Fibroblast of villous mesenchyme (primary cell): ENCODE data around the gene WSCD2. TPM values are rescaled to one million over a fixed set of nuclear protein-coding genes. Genes with fewer than 3 reads are reported as not detected.

ENCODE experiments used
- DNase-seq: peaks from one replicate; pipeline ENCODE4 v3.0.0-alpha.2; 2010; ENCODE audit warnings: low read depth
- H3K4me3 ChIP-seq: 2 replicates; pipeline ENCODE4 v1.5.1; 2011; ENCODE audit warnings: low read depth, mild to moderate bottlenecking, low read length
- CTCF ChIP-seq: IDR thresholded peaks from 2 replicates; pipeline ENCODE4 v1.5.1; 2012; ENCODE audit warnings: low read depth, mild to moderate bottlenecking, low read length; ENCODE audit not compliant: insufficient read depth
- total RNA-seq: library from RNA; depleted of rRNA; stranded (reverse); fragments of >200 nt; gene quantifications from 2 replicates; pipeline ENCODE4 v1.2.3, GENCODE V29; 2012

Gene WSCD2
- total RNA-seq: under 0.01 TPM in 1 of 2 replicates, not detected in the other

DNA sequence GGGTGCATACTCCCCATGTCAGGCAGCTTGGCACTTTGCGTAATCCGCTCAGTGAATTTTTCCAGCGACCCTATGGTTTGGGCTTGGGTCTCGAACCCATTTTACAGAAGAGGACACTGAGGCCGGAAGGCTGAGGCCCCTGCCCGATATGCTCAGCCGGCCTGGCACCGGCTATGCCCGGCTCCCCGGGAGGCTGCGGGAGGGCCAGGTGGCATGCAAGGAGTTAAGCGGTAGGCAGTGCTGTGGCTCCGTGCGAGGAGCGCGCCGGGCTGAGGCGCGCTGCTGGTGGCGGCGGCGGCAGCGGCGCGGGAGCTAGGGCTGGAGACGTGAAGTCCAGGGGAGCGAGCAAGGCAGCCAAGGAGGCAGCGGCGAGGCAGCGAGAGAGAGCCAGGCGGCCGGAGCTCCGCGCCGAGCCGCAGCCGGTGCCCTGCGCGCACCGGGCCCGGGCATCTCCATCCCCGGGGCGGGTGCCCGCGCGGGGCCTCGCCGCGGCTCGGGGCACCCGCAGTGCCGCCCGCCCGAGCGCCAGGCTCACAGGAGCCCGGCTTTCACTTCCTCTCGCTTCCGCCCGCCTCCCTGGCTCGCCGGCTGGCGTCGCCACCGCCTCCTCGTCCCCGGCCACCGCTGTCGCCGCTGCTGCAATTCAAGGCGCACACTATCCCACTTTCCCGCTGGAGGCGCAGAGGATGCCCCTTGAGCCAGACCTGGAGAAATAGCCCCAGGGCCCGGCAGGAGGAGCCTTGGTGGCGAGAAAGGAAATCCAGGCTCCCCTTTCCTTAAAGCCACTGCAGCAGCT lies at the start of gene WSCD2:
Gene WSCD2 (plus strand): TSS at position 272 of the 796 bp plus-strand sequence. CDS start 66,545 bp downstream, outside the sequence.
- no peak within 1 kb of the TSS for H3K4me3 ChIP-seq
- TF ChIP-seq CTCF: no peak
- DNase-seq: peak; percentile 2

GRCh38 chr12:108079721-108080120 lies 49.4 kb upstream of the WSCD2 start:
- no peak for TF ChIP-seq CTCF
- H3K4me3 ChIP-seq: no peak overlapping the region
- no peak for DNase-seq

DNA sequence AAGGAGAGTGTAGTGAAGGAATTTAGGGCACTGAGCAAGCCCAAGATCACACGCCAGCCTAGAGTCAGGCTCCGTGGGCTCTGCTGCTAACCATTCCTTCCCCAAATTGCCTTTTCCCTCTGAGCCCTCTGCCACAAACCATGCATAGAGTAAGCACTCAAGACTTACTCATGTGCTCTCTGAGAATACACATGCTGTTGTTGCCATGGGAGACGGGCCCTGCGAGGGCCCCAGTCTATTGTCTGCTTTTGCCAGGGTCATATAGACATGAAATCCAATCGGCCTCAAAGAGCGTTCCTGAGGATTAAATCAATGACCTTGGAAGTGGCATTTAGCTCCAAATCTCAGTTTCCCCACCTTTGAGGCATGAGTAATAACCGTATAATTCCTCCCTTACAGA lies 48.7 kb upstream of the WSCD2 start:
- no peak overlapping the region for H3K4me3 ChIP-seq
- no peak for DNase-seq
- no peak for TF ChIP-seq CTCF

GRCh38 chr12:108082485-108082884 lies 46.6 kb upstream of the WSCD2 start:
- DNase-seq: no peak
- TF ChIP-seq CTCF: no peak
- H3K4me3 ChIP-seq: no peak overlapping the region

DNA sequence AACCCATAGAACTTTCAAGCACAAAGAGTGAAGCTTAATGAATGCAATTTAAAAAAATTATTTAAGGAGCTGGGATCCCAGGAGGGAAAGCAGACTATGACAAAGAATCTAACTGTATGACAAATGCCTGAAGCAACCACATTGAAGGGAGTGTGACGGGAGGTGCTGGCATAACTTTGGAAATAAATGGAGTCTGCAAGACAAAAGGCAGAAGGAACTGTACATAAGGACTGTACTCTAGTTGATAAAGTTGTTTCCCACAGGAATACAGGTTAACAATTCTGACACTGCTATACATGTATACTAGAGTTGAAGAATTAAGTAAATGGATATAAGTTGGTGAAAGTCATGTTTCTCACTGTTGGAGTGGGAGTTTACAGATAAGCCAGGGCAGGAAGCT lies 41.2 kb upstream of the WSCD2 start:
- no peak for TF ChIP-seq CTCF
- H3K4me3 ChIP-seq: no peak overlapping the region
- no peak for DNase-seq

- H3K4me3 ChIP-seq: no peak overlapping the region
- no peak for TF ChIP-seq CTCF
- DNase-seq: no peak
These were observed 38.8 kb upstream of the WSCD2 start for GRCh38 chr12:108090107-108090899.
